RPMI8226 (cell line): ENCODE data around the gene CADM2.

Experiments
- DNase-seq: peaks from one replicate; pipeline ENCODE4 v3.0.0-alpha.2; 2015

CADM2 gene

DNA sequence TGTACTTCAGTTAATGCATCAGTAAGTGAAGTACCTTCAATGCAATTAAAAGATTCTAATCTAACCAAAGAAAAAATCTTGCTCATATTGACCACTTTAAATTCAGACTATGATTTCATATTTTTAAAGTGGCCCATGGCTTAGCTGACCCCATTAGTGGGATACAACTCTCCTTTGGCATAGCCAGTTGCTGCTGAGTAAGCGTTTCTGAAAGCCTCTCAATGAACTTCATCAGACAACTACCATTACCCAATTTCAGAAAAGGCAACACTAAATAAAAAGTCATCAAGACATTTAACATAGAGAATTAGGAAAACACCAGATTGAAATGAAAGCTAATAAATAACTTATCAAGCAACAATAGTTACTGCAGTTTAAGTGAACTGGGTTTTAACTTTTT is 27.0 kb downstream of the CADM2 start:
- DNase-seq = no peak

DNA sequence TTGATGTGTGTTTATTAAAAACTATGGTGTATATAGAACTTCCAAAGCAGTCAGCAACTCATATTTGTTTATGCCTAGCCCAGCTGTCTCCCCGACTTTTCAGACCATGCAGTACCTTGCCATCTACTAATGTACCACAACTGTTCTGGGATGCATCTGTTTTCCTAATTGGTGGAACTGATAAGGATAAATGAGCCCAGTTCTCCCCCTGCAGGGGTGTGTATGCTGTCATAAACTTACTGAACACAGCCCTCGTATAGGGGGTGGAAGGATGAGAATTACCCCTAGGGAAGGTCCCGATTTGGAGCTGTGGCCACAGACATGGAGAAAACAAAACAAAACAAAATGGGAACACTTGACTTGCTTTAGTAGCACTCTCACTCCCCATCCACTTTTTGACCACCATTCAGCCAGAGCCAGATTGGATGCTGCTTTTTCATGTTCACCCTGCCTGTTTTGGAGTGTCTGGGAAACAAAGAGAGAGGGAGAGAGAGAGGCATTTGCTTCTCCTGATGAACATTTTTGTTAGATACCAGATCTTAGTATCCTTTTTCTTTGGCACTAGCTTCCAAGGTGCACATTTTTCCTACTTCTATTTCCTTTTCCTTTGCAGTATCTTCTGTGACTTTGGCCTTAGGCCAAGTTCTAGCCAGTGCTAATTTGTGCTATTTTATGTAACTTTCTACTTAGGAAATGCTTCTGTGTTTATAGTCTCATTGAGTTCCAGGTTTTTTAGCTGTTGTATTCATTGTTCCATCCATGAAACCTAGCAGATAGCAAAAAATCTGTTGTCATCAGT is 29.1 kb downstream of the CADM2 start:
- DNase-seq = no peak

DNA sequence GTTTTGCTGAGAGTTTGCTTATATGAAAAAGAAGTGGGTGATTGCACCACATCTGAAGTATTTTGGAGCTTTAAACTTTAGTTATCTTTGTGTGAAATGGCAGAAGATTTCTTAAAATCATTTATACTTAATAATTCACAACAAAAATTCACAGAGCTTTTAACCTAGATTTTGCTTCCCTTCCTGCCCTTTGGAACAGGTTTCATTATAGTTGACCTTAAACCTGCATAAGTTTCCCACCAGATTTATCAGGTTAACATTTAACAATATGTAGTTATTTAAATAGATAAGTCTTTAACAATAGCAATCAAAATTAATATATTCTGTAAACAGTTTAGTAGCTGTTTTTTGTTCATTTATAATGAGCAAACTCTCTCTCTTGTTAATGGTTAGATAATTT is 30.3 kb downstream of the CADM2 start:
- no peak for DNase-seq

DNA sequence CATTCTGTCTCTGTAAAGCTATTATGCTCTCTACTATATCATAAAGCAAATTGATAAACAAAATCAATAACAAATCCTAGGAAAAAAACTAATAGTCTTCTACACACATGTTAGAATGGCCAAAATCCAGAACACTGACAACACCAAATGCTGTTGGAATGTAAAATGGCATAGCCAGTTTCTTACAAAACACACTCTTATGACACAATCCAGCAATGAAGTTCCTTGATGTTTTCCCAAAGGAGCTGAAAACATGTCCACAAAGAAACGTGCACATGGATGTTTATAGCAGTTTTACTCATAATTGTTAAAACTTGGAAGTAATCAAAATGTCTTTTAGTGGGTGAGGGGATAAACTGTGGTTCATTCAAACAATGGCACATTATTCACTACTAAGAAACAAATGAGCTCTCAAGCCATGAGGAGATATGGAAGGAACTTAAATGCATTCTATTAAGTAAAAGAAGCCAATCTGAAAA is 32.7 kb downstream of the CADM2 start:
- DNase-seq = no peak

DNA sequence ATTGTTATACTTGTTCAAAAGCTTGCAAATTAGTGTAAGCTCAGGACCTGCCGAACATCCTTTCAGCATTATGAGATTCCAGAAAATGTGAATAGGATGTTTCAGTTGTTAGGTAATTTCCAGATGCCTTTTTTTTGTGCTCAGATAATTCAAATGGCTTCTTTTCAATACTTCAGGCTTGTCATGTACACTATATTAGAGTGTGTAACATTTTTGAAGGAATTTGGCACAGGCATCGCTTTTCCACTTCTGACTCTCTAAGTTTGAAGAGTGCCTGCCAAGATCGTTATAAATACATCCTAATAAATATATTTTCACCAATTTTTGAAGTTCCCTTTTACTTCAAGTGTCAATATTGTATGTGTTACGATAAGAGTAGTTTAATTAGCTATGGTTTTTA is 35.2 kb downstream of the CADM2 start:
- no peak for DNase-seq

DNA sequence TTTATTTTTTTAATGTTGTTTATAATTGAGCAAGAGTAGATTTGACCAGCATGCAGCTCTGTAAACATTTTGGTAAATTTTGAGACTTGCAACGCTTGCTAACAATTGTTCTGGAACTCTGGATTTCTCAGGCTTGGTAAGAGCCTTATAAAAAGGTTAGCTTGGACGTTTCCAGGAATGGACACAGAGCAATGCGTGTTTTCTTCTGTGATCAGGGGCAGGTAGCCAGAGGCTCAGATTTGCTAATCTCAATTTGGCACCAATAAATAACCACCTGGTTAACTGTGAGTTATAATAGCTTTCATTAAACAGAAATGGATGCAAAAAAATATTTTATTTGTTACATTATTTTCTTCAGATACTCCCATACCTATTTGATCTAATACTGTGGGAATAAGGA is 39.8 kb downstream of the CADM2 start:
- no peak for DNase-seq

DNA sequence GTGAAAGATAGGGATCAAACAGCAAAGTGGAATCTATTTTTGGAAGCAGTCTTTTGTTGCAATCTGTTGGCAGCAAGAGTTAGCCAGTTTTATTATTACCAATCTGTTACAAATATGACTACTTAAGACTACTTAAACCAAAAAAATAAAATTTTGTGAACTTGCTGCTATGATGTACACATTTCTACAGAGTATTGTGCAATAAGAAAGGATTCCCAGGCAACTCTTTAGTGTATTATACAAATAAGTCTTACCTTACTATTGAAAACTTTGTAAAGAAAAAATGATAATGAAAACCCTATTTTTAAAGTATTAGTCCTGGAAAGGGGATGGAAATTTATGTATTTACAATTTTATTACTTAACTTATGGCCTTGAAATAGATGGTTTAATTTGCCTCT is 44.7 kb downstream of the CADM2 start:
- DNase-seq = no peak

DNA sequence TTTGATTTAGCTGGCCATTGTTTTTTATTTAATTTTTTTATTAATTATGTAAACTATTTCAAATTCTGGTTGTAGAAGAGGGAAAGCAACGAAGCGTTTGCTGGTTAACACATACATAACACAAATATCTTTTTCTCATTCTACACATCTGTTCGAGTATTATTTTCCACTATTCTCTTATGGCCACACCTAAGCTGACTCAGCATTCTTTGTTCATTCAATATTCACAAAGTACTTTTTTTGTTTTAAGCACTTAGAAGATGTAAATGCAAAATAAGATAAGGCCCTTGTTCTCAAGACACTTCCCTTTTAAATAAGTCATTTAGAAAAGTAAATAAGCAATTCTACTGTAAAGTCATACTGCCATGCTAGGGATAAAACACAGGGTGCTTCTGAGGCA is 45.4 kb downstream of the CADM2 start:
- no peak for DNase-seq

DNA sequence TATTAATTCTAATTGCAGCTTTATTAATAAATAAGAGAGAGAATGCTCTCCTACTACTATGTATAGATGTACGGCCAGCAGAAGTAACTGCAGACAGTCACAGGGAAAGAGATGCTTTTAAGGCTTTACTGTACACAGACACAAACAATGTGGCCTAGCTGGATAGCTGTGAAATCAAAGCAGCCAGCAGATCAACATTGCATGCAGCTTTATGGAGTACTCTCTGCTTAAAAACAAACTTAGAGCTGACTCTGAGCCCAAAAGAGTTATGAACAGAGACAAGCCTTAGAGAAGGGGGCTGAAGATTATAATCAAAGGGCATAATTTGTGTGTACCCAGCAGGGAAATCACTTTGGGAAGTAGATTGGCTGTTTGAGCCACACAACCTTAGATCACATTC is 47.2 kb downstream of the CADM2 start:
- DNase-seq = no peak

DNA sequence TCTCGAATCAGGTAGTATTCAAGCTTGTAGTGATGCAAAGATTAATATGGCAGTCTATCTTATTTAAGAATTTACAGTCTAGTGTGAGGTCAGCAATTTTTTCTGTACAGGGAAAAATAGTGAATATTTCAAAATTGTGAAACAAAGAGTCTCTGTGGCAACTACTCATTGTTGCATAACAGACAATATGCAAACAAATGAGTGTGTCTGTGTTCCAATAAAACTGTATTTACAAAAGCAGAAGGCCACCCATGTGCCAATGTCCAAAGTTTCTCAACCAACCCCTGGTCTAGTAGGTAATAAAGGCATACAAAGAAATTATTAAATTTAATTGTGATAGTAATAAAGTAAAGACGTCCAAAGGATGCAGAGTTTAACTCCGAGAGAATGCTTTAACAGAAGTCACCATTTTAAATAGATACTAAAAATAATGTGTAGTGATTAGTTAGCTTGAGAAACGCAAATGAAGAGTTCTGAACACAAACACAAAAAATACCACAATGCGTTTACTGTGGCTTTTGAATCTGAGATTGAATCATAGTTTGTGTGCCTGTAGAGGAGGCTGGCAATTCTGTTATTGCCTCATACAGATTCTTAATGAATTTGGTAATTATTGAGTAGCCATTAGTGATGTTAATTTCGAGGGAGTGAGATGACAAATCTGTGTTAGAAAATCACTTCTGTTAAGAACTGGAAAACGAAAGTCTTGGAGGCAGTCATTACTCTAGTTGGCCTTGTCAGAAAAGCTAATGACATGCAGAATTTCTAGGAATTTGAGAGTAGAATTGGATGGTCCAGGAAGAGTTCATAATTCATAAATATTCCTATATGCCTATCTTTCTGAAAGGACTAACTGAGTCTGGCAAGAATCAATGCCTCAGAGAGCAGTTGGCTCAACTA is 48.7 kb downstream of the CADM2 start:
- DNase-seq = no peak

DNA sequence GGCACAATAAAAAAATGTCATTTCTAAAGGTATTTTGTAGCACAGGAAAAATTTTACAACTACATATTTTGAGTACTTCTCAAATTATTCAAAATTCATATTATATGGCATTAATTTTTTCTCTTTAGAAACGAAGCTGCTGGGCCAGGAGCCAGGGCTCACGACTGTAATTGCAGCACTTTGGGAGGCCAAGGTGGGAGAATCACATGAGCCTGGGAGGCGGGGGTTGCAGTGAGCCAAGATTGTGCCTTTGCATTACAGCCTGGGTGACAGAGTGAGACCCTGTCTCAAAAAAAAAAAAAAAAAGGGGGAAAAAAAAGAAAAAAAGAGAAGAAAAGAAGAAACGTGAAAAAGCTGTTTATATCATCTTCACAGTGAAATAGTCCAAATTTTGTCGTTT is 62.0 kb downstream of the CADM2 start:
- DNase-seq = no peak

DNA sequence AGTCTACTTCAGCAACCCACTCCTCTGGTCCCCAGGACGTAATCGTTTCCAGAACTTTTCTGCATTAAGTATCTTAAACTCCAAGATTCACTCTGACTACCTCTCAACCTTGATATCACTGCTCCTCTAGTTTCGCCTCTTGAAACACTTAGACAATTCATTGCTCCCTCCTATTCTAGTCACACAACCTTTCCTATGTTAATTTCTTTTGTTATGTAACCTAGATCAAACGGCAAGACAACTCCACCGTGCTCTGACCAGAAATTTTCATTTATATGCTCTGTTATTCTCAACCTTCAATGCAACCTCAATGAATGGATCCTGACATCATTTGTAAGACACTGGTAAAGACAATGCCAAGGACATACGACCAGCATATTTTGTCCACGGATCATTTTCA is 71.3 kb downstream of the CADM2 start:
- no peak for DNase-seq

DNA sequence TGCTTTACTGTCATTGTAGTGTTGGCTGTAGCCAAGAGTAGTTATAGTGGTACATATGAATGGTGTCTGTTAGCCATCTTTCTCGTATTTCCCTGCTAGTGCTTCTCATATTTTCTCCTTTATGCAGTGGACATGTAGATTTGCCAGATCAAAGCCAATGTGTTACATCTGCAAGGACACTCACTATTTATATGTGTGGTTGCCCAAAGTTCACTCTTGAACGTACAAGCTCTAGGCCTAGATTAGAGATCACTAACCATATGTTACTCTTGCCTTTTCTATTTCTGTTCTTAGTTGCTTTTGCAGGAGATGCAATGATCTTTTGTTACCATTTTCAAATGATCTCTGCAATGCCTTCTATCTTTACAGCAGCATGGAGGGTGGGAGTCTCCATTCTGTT is 78.4 kb downstream of the CADM2 start:
- no peak for DNase-seq

DNA sequence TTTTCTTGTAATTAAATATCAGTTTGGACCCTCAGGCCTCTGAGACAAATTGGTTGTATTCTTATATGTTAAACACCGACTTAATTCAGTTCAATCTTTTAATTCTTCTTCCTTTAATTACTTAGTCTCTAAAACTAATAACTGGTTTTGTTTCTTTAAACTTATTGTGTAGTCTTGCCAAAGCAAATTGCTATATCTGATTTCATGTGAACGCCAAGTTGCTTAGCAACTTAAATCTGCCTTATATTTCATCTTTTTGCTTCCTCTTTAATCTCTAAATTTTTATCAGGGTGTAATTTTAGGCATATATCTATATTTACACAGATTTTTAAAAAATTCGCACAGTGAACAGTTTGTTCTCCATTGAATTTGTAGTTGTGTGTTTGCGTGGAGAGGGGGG is 82.2 kb downstream of the CADM2 start:
- DNase-seq = no peak

DNA sequence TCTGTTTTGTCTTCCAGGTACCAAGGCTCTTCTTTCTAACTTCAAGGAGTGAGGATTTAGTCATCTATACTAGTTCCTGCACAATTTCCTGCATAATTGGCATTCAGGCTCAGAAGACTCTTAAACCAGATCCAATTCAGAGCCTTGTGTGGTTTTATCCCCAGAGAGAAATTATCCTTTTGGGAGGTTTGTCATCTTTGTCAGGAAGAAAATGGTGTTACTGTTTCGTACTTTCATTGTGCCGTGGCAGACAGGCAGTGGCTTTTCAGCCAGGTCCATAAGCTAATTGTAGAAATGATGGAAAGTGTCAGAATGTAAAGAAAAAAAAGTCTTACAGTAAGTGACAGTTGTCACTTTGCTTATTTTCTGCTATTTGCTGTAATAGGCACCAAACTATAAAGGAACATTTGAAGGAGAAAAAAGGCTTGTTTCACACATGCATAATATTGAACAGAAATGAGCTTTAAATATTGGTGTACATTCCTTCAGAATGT is 82.8 kb downstream of the CADM2 start:
- no peak for DNase-seq

DNA sequence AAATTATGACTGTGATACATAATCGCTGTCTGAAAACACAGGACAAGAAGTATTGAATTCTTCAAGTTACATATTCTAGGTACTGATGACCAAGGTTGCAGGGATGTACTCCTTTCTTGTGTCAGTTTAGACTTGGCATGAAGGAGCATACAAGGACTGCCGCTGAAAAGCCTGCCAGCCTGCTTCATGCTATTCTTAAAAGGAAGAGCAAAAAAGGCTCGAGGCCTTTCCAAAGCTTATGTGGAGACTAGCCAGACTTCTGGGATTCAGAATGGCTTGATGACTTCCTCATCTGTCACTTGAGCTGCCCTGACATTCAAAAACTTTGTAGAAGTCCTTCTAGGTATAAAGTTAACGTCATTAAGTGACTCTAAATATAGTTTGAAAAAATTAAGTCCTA is 92.0 kb downstream of the CADM2 start:
- no peak for DNase-seq

DNA sequence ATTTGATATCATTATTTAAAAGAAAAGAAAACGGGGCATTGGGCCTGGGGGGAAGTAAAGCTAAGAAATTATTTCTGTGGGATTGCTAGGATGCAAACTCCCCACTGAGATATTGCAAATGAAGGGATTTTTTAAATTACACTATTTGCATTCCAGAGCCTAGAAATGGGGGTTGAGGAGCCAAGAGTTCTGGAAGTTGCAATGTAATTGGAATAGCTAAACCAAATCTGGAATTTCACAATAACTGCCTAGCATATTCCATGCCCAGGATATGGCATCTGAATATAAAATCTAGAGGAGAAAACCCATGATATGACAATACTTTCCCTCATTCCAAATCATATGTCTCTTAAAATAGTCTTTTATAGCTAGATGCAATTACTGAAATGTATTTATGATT is 93.0 kb downstream of the CADM2 start:
- DNase-seq = no peak

DNA sequence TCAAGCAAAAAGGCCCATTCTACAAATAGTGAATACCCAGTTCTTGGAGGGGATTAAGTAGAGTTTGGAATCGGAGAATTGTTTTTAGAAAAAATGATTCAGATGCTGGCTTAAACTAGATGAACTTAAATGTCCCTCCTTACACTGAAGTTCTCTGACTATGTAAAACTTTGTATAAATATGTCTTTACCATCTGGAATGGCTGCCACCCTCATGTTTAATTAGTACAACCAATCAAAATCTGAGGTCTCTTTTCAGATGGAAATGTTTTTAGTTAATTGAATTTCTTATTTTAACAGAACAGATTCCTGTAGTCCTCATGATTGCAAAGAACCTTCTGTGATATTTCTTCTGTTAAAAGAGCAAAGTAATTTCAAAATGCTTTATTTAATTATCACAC is 94.8 kb downstream of the CADM2 start:
- DNase-seq = no peak

DNA sequence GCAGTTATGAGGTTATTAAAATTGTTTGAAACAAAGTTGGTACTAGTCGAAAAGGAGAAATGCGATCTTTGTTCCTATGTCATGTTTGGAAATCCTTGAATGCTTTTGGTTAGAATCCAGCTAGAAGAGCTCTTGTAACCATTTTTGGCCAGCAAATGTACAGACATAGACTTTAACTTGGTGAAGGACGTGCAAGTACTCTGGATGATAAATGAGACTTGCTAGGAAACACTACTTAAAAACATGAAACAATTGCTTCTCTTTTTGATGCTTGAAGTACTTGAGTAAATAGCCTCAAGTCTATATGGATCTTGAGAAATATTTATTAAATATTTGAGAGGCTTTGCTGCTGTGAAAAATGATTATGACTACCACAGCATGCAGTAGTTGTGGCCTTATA is 95.8 kb downstream of the CADM2 start:
- DNase-seq = no peak

DNA sequence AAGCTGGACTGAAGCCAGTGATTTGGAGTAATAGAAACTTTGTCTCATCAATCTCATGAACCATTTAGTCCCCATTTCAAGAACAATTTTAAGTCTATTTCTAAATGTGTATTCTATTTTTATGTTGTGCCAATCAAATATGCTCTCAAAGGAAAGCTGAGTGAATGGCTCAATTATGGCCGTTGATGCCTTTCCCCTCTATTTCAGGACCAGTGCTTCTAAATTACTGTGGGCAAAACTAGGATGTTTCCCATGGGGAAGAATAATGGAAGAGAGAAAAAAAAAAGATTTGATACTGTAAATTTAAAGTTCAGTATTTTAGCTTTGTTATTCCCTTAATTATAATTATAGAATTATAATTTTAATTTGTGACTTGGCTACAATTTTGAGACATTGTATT is 110.1 kb downstream of the CADM2 start:
- DNase-seq = no peak

DNA sequence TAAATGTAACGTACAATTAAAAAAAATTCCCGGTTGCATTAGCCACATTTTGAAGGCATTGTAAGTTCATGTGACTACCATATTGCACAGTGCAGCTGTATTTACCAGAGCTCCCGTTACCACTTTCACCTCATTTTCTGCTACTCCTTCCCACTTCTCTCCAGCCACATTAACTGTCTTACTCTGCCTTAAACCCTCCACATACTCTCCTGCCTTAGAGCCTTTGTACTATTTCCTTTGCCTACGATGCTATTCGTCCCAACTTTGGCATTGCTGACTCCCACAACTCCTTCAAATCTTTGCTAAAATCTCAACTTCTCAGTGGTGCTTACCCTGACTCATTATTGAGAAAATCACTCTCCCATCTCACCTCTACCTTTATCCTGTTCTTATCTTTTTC is 115.2 kb downstream of the CADM2 start:
- no peak for DNase-seq

DNA sequence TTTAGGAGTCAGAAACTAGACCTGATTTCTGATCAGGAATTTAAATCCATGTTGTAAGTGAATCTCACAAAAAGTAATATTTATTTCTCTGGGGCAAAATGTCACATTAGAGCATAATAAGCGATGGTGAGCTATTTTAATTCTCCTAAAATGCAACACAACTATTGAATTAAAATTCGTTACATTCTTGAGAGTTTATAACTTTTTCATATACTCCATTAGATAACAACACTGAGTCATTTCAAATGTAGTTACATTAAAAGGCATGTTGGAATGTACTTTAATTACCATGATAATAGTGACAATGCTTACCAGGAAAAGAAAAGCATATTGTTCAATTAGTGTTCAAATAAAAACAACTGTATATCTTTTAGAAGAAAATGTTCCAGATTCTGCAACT is 116.9 kb downstream of the CADM2 start:
- DNase-seq = no peak

DNA sequence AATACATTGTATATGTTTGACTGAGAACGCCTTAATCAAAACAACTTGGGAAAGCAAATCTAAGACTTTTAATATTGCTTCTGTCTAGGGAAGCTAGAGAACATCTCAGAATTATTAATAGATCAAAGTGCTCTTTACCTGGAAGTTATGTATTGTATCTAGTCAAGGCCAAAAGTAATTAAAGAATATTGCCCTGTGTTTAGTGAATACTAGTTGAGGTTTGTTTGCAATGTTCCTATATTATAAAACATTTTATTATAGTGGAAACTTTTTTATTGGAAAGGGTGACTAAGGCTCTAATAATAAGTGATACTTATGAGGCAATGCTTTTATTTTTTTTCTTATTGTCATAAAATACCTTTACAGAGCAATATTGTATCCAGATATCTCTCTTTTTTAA is 118.2 kb downstream of the CADM2 start:
- DNase-seq = no peak
